Spleen (tissue), 11 donors: ENCODE results near the gene PIK3CG. TPM values are rescaled to one million over a fixed set of nuclear protein-coding genes. Genes with fewer than 3 reads are reported as not detected.

Experiments
- DNase-seq: peaks from one replicate; pipeline ENCODE4 v3.0.0-alpha.2; 2020
- H3K27ac ChIP-seq, 8 donors: fragments of 200-600 bp; sonication (generic) in 7 of 8; 1 replicate in 4 of 8; 2 replicates in 4 of 8; pipeline versions ENCODE4 v1.5.0 to v1.8.0; 2016 to 2021; ENCODE audit warnings: inconsistent platforms in 4 of 8, mild to moderate bottlenecking in 4 of 8, moderate library complexity in 1 of 8
- H3K27me3 ChIP-seq, 7 donors: fragments of 200-600 bp; sonication (generic) in 6 of 7; replicated peaks in 1 of 7; 1 replicate in 4 of 7; 2 replicates in 3 of 7; pipeline versions ENCODE4 v1.5.0 to v1.8.0; 2016 to 2021; ENCODE audit warnings: inconsistent platforms in 3 of 7, mild to moderate bottlenecking in 1 of 7
- H3K36me3 ChIP-seq, 6 donors: fragments of 200-600 bp; sonication (generic) in 5 of 6; 1 replicate in 4 of 6; 2 replicates in 2 of 6; pipeline versions ENCODE4 v1.5.0 to v1.8.0; 2016 to 2021; ENCODE audit warnings: inconsistent platforms in 2 of 6
- H3K4me1 ChIP-seq, 6 donors: fragments of 200-600 bp; sonication (generic) in 5 of 6; 1 replicate in 3 of 6; 2 replicates in 3 of 6; pipeline versions ENCODE4 v1.5.0 to v1.8.0; 2016 to 2021; ENCODE audit warnings: inconsistent platforms in 3 of 6
- H3K4me3 ChIP-seq, 8 donors: fragments of 200-600 bp; sonication (generic) in 7 of 8; 1 replicate in 4 of 8; 2 replicates in 4 of 8; pipeline versions ENCODE4 v1.5.0 to v1.8.0; 2016 to 2021; ENCODE audit warnings: inconsistent platforms in 4 of 8, mild to moderate bottlenecking in 4 of 8, moderate library complexity in 2 of 8
- H3K9me3 ChIP-seq, 8 donors: fragments of 200-600 bp; sonication (generic) in 7 of 8; 1 replicate in 4 of 8; 2 replicates in 4 of 8; pipeline versions ENCODE4 v1.5.0 to v1.8.0; 2016 to 2021; ENCODE audit warnings: inconsistent platforms in 4 of 8
- POLR2A ChIP-seq, 3 donors: fragments of 450-650 bp; IDR thresholded peaks; one replicate each; pipeline ENCODE4 v1.5.1; 2017; ENCODE audit warnings: antibody characterized with exemption in 3 of 3, mild to moderate bottlenecking in 1 of 3
- POLR2AphosphoS5 ChIP-seq, 3 donors: sonication (generic); formaldehyde crosslinking; IDR thresholded peaks; one replicate each; pipeline ENCODE4 v1.5.1; 2017; ENCODE audit warnings: antibody characterized with exemption in 3 of 3
- WGBS, 5 donors: extraction: QIAGEN DNeasy Blood & Tissue Kit in 3 of 5; methylation state at CpG; one replicate each; pipeline versions ENCODE4 v1.1.5 to v1.1.7; 2013 to 2018; 5-methylcytosine and 5-hydroxymethylcytosine counted together
- intact Hi-C: fragments of 100-400 bp; cut with DNase I; formaldehyde crosslinking; loops from one replicate; pipeline ENCODE4 v1.15.0; 2023; ENCODE audit warnings: low total_unique reads
- polyA plus RNA-seq, 3 donors: library from polyadenylated mRNA; stranded (reverse); fragments of 200-250 nt; gene quantifications; one replicate each; pipeline ENCODE4 v1.2.1, GENCODE V29; 2013
- total RNA-seq, 7 donors: library from RNA; depleted of rRNA in 3 of 7; stranded (reverse); fragments of >200 nt in 3 of 7; fragmentation: NEBNext Ultra II Directional in 4 of 7; extraction: Animal tissue kit (Norgen Biotek cat#: 25700) in 4 of 7; gene quantifications; one replicate each; pipeline versions ENCODE4 v1.1.0 to v1.2.1, GENCODE V29; 2016 to 2021
- TF ChIP-seq, protein P1 (sequence below), 11 experiments: fragments of 200-600 bp in 7 of 11; fragments of 450-650 bp in 4 of 11; sonication (generic) in 4 of 11; IDR thresholded peaks in 8 of 11; conservative IDR thresholded peaks in 3 of 11; 1 replicate in 7 of 11; 2 replicates in 4 of 11; pipeline versions ENCODE4 v1.4.0 to v1.8.0; 2016 to 2021; ENCODE audit warnings: antibody characterized with exemption in 11 of 11, inconsistent platforms in 4 of 11, mild to moderate bottlenecking in 1 of 11
- donor health status: healthy with polysubstance abuse.
- donor health status: DM: no; HTN: no; CAD: no; lungs with moderate emphysema.
- donor health status: DM: no; HTN: no; CAD: no.
- donor health status: Bipolar disorder and iron deficiency.
- donor health status: healthy.
- donor health status: DM: no; HTN: no; CAD: no.
- donor health status: DM: yes; HTN: yes; CAD: no.

PIK3CG gene
- total and polyA plus RNA-seq, 10 donors = 1.3 to 54.8 (median 38.0) TPM

DNA sequence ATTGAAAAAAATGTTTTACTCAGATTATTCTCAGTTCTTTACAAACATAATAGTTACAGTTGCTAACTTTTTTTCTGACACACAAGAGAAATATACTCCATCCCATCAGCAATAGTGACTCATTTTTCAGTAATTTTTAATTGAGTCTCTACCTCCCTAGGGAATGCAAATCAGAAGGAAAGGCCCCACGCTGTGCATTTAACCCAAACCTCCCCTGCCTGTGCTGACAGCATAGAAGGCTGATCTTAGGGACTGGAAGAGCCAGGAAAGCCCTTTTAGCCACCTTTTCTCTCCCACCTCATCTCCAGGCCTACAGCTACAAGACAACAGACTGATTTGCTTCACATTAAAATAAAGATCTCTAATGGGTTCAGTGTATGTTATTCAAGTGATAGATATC, 24.7 kb upstream of the PIK3CG start:
- Histone ChIP-seq H3K36me3 (no peaks in the 10 kb centered on the region), H3K4me1 (peaks cover 0 to 3% (median 0%) of the 10 kb centered on the region in 6 donors), H3K9me3 (peaks cover 0 to 16% (median 5%) of the 10 kb centered on the region in 8 donors), H3K4me3 (no peak overlapping the region), H3K27me3 (no peaks in the 10 kb centered on the region), H3K27ac (no peak overlapping the region)
- 53 to 66% (median 57%) methylated on average over 1 of the region's 1 CpG for WGBS, 5 donors
- TF ChIP-seq, protein P1, sequence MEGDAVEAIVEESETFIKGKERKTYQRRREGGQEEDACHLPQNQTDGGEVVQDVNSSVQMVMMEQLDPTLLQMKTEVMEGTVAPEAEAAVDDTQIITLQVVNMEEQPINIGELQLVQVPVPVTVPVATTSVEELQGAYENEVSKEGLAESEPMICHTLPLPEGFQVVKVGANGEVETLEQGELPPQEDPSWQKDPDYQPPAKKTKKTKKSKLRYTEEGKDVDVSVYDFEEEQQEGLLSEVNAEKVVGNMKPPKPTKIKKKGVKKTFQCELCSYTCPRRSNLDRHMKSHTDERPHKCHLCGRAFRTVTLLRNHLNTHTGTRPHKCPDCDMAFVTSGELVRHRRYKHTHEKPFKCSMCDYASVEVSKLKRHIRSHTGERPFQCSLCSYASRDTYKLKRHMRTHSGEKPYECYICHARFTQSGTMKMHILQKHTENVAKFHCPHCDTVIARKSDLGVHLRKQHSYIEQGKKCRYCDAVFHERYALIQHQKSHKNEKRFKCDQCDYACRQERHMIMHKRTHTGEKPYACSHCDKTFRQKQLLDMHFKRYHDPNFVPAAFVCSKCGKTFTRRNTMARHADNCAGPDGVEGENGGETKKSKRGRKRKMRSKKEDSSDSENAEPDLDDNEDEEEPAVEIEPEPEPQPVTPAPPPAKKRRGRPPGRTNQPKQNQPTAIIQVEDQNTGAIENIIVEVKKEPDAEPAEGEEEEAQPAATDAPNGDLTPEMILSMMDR (IDR thresholded peaks at IDR 0.05 in 8 of 11, conservative IDR thresholded peaks at IDR 0.05 in 3 of 11) = no peak
- no peak for TF ChIP-seq POLR2AphosphoS5 (IDR thresholded peaks at IDR 0.05)
- intact Hi-C loops = no loop called here
- DNase-seq = no peak

GRCh38 chr7:106841896-106842390, 23.1 kb upstream of the PIK3CG start:
- no peak overlapping the region for H3K4me3 ChIP-seq
- no peak overlapping the region for H3K27ac ChIP-seq
- peaks cover 0 to 3% (median 0%) of the 10 kb centered on the region in 6 donors for H3K4me1 ChIP-seq
- H3K36me3 ChIP-seq = no peaks in the 10 kb centered on the region
- no peak for DNase-seq
- intact Hi-C loops = no loop called here
- TF ChIP-seq POLR2A (IDR thresholded peaks at IDR 0.05) = no peak
- TF ChIP-seq, protein P1 (IDR thresholded peaks at IDR 0.05 in 8 of 11, conservative IDR thresholded peaks at IDR 0.05 in 3 of 11) = no peak
- TF ChIP-seq POLR2AphosphoS5 (IDR thresholded peaks at IDR 0.05) = no peak
- H3K9me3 ChIP-seq = peaks cover 0 to 16% (median 5%) of the 10 kb centered on the region in 8 donors
- H3K27me3 ChIP-seq = no peaks in the 10 kb centered on the region

DNA sequence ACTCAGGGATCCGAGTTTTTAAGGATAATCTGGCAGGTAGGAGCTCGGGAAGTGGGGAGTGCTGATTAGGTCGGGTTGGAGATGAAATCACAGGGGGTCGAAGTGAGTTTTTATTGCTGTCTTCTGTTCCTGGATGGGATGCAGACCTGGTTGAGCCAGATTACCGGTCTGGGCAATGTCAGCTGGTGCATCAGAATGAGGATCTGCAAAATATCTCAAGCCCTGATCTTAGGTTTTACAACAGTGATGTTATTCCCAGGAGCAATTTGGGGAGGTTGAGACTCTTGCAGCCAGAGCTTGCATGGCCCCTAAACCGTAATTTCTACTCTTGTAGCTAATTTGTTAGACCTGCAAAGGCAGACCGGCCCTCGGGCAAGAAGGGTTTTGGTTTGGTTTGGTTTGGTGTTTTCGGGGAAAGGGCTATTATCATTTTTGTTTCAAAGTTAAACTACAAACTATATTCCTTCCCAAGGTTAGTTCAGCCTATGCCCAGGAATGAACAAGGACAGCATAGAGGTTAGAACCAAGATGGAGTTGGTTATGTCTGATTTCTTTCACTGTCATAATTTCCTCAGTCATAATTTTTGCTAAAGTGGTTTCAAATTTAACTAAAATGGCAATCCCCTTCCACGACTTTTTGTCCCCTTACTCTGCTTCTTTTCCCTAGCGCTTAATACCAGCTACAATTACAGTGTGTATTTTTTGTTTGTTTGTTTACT, 20.6 kb upstream of the PIK3CG start:
- H3K27me3 ChIP-seq = no peaks in the 10 kb centered on the region
- no peaks in the 10 kb centered on the region for H3K9me3 ChIP-seq
- intact Hi-C loops = no loop called here
- H3K36me3 ChIP-seq = no peaks in the 10 kb centered on the region
- no peak overlapping the region for H3K27ac ChIP-seq
- peaks cover 0 to 3% (median 0%) of the 10 kb centered on the region in 6 donors for H3K4me1 ChIP-seq
- DNase-seq = no peak
- TF ChIP-seq POLR2AphosphoS5 (IDR thresholded peaks at IDR 0.05) (no peak), POLR2A (IDR thresholded peaks at IDR 0.05) (no peak)
- TF ChIP-seq, protein P1 (IDR thresholded peaks at IDR 0.05 in 8 of 11, conservative IDR thresholded peaks at IDR 0.05 in 3 of 11) = no peak
- no peak overlapping the region for H3K4me3 ChIP-seq
- WGBS, 5 donors = 80 to 91% (median 86%) methylated on average over 11 of the region's 11 CpGs

- Histone ChIP-seq H3K4me3 (no peak overlapping the region), H3K27me3 (no peaks in the 10 kb centered on the region), H3K27ac (no peak overlapping the region), H3K36me3 (no peaks in the 10 kb centered on the region), H3K4me1 (no peaks in the 10 kb centered on the region), H3K9me3 (no peaks in the 10 kb centered on the region)
- DNase-seq = no peak
- TF ChIP-seq POLR2AphosphoS5 (IDR thresholded peaks at IDR 0.05) = no peak
- no peak for TF ChIP-seq POLR2A (IDR thresholded peaks at IDR 0.05)
- TF ChIP-seq, protein P1 (IDR thresholded peaks at IDR 0.05 in 8 of 11, conservative IDR thresholded peaks at IDR 0.05 in 3 of 11) = no peak
- WGBS, 5 donors = 88 to 100% (median 93%) methylated on average over 1 of the region's 1 CpG
- intact Hi-C loops = no loop called here
These were observed 17.0 kb upstream of the PIK3CG start for GRCh38 chr7:106848049-106848448.
